ENCODE data around the gene FGF21.
A peak's percentile ranks its signal among the peaks of the same experiment; 100 is the strongest.

FGF21 gene

DNA sequence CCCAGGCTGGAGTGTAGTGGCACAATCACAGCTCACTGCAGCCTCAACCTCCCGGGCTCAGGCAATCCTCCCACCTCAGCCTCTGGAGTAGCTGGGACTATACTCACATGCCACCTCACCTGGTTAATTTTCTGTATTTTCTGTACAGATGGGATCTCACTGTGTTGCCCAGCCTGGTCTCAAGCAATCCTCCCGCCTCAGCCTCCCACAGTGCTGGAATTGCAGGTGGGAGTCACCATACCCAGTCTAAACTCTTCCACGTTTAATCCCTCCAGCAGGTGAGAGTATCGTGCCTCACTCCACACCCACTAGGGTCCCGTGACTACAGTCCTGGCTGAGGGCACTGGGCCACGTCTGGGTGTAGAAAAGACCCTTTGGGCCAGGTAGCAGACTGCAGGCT is 39.0 kb downstream of the FGF21 start:
- DNase-seq (ENCODE audit: low read depth), result no peak
- no peak overlapping the region for H3K4me3 ChIP-seq (ENCODE audit: low read depth, low read length)
- TF ChIP-seq POLR2A (IDR thresholded peaks at IDR 0.05; ENCODE audit: extremely low read depth, insufficient read length), result no peak
- TF ChIP-seq, protein P1, sequence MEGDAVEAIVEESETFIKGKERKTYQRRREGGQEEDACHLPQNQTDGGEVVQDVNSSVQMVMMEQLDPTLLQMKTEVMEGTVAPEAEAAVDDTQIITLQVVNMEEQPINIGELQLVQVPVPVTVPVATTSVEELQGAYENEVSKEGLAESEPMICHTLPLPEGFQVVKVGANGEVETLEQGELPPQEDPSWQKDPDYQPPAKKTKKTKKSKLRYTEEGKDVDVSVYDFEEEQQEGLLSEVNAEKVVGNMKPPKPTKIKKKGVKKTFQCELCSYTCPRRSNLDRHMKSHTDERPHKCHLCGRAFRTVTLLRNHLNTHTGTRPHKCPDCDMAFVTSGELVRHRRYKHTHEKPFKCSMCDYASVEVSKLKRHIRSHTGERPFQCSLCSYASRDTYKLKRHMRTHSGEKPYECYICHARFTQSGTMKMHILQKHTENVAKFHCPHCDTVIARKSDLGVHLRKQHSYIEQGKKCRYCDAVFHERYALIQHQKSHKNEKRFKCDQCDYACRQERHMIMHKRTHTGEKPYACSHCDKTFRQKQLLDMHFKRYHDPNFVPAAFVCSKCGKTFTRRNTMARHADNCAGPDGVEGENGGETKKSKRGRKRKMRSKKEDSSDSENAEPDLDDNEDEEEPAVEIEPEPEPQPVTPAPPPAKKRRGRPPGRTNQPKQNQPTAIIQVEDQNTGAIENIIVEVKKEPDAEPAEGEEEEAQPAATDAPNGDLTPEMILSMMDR (IDR thresholded peaks at IDR 0.05; ENCODE audit: low read depth, low read length), result no peak

DNA sequence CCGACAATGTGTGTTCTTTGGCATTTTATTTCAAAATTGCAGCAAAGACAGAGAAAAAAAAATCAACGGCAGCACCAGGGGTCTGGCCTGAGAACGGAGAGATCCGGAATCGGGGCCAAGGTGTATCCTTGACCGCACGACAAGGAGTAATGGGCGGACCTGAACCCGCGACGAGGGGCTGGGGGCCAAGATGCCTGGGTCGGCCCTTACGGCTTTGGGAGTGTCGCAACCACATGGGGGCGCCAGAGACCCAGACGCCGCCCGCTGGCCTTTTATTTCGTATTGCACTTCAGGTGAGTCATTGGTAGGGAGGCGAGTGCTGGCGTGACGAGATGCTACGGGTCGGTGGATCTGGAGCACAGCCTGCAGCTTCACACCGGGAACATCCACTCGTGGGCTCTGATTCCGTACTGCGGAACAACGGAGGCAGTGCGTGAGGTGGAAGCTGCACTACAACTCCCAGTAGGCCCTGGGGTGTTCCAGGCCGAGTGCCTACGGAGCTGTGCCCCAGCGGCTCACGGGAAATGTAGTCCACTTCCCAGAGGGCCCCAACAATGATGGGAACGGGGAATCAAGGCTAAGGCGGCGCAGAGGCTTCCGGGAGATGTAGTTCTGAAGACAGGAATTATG is 39.8 kb downstream of the FGF21 start:
- no peak for TF ChIP-seq POLR2A (IDR thresholded peaks at IDR 0.05; ENCODE audit: extremely low read depth, insufficient read length)
- 0 out of 2 replicates have a peak, but pooled peaks have one; percentile 11 for TF ChIP-seq MAX (IDR thresholded peaks at IDR 0.05; ENCODE audit: low read depth, low read length)
- TF ChIP-seq, protein P1 (IDR thresholded peaks at IDR 0.05; ENCODE audit: low read depth, low read length), result peak; percentile 74
- peak; percentile 72 for TF ChIP-seq MYC (IDR thresholded peaks at IDR 0.05; ENCODE audit: low read depth, low read length)
- DNase-seq (ENCODE audit: low read depth), result peak; percentile 91
- peak overlapping the region; percentile 58 for H3K4me3 ChIP-seq (ENCODE audit: low read depth, low read length)

DNA sequence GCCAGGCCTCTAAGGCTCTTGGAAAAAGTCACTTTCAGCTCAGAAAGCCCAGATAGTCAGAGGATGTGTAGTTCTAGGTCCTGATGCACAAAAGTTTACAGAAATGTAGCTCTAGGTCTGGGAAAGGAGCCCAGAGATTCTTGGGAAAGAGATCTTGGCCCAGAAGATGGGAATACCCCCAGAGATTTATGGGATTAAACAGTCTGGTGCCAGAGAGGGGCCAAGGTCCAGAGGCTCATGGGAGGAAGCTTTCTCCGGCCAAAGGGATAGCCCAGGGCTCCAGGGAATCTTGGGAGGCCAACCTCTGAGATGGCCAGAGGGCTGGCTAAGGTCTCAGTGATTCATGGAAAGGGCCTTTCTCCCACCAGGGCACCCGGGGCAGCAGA is 40.4 kb downstream of the FGF21 start:
- H3K4me3 ChIP-seq (ENCODE audit: low read depth, low read length), result no peak overlapping the region
- DNase-seq (ENCODE audit: low read depth), result no peak
- TF ChIP-seq POLR2A (IDR thresholded peaks at IDR 0.05; ENCODE audit: extremely low read depth, insufficient read length) (no peak), MAX (IDR thresholded peaks at IDR 0.05; ENCODE audit: low read depth, low read length) (no peak), MYC (IDR thresholded peaks at IDR 0.05; ENCODE audit: low read depth, low read length) (no peak)
- TF ChIP-seq, protein P1 (IDR thresholded peaks at IDR 0.05; ENCODE audit: low read depth, low read length), result no peak

- TF ChIP-seq POLR2A (IDR thresholded peaks at IDR 0.05; ENCODE audit: extremely low read depth, insufficient read length) (no peak), MYC (IDR thresholded peaks at IDR 0.05; ENCODE audit: low read depth, low read length) (no peak), MAX (IDR thresholded peaks at IDR 0.05; ENCODE audit: low read depth, low read length) (no peak)
- TF ChIP-seq, protein P1 (IDR thresholded peaks at IDR 0.05; ENCODE audit: low read depth, low read length), result no peak
- no peak for DNase-seq (ENCODE audit: low read depth)
- no peak overlapping the region for H3K4me3 ChIP-seq (ENCODE audit: low read depth, low read length)
Measured at GRCh38 chr19:48796298-48797083, 41.2 kb downstream of the FGF21 start.

GRCh38 chr19:48797103-48797502 is 41.8 kb downstream of the FGF21 start:
- H3K4me3 ChIP-seq (ENCODE audit: low read depth, low read length), result no peak overlapping the region
- TF ChIP-seq, protein P1 (IDR thresholded peaks at IDR 0.05; ENCODE audit: low read depth, low read length), result no peak
- TF ChIP-seq POLR2A (IDR thresholded peaks at IDR 0.05; ENCODE audit: extremely low read depth, insufficient read length) (no peak), MYC (IDR thresholded peaks at IDR 0.05; ENCODE audit: low read depth, low read length) (no peak), MAX (IDR thresholded peaks at IDR 0.05; ENCODE audit: low read depth, low read length) (no peak)
- DNase-seq (ENCODE audit: low read depth), result no peak
